ENCODE results near the gene USP49. TPM values are rescaled to one million over a fixed set of nuclear protein-coding genes. Genes with fewer than 3 reads are reported as not detected.

The USP49 gene
- total RNA-seq, 1 experiment from 2014 or later, result 6.9 TPM

DNA sequence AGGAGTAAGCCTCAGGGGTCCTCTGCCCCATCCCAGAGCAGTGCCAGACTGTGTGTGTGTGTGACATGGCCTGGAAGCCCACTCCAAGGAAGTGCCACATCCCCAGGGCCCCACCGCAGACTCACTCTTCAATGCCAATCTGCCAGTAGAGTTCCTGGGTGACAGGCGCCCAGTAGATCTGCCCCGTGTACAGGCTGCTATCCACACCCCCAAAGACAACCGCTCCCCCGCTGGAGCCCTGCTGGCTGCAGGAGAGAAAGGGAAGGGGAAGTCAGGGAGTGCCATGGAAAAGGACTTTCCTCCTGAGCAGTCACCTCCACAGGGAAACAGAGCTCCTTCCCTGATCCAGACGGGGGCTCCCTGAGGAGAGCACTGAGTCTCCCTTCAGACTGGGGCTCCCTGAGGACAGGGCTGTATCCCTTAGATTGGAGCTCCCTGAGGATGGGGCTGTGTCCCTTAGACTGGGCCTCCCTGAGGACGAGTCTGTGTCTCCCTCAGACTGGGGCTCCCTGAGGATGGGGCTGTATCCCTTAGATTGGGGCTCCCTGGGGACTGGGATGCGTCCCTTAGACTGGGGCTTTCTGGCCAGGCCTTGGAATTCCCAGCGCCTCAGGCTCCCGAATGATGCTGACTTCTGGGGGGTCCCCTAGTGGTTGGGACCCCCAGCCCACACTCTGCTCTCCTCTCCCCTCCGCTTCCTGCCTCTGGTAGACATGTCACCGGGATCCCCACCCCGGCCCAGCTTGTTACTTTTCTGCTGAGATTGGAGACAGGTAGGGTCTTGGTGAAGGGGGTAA is 154.6 kb downstream of the USP49 start:
- H3K9ac ChIP-seq (ENCODE audit: low read length), result no peak overlapping the region
- intact Hi-C loops (cut with micrococcal nuclease), result no loop called here
- BruUV-seq (replicated peaks), result no TSS peak

More for the DNA sequence above, 154.6 kb downstream of the USP49 start:
- H3K27ac ChIP-seq (ENCODE audit: low read depth, low read length), result no peak overlapping the region
- peaks cover 10 to 27% of the 10 kb centered on the region in 2 experiments for H3K4me1 ChIP-seq (ENCODE audit: control insufficient read depth in 1 of 2, insufficient read depth in 2 of 2, low read length in 2 of 2)
- no peaks in the 10 kb centered on the region for H4K20me1 ChIP-seq (ENCODE audit: insufficient read depth)
- no peaks in the 10 kb centered on the region for H3K9me3 ChIP-seq (ENCODE audit: control insufficient read depth in 1 of 2, insufficient read depth in 1 of 2, low read depth in 1 of 2, low read length in 2 of 2)
- ChIA-PET POLR2A (no interaction called here), CTCF (no interaction called here), RAD21 (ENCODE audit: low non-redundant PET in 1 of 2, low total read pairs in 2 of 2, uncharacterized antibody in 2 of 2, unreplicated experiment in 2 of 2) (no interaction called here)
- DNase-seq (ENCODE audit: low read depth, low spot score) (no peak), ATAC-seq (no peak)
- no peak overlapping the region for H3K4me3 ChIP-seq (replicated peaks in 1 of 2; ENCODE audit: low read depth in 1 of 2, low read length in 2 of 2)
- no peak overlapping the region for H2AFZ ChIP-seq (ENCODE audit: low read depth, low read length, poor library complexity, severe bottlenecking)
- H3K4me2 ChIP-seq (ENCODE audit: low read length), result no peak overlapping the region
- no peaks in the 10 kb centered on the region for H3K79me2 ChIP-seq (ENCODE audit: insufficient read depth, low read length)
- no peaks in the 10 kb centered on the region for H3K9me2 ChIP-seq (ENCODE audit: insufficient read depth)
- no peaks in the 10 kb centered on the region for H3K36me3 ChIP-seq (ENCODE audit: control insufficient read depth in 1 of 2, insufficient read depth in 2 of 2, low read length in 2 of 2)
- TF ChIP-seq EZH2phosphoT487 (IDR thresholded peaks at IDR 0.05; ENCODE audit: borderline replicate concordance) (no peak), POLR2AphosphoS5 (IDR thresholded peaks at IDR 0.05; ENCODE audit: low read depth, low read length) (no peak), ZBTB33 (IDR thresholded peaks at IDR 0.05; ENCODE audit: extremely low read depth, insufficient replicate concordance, low read length) (no peak), ZFX (IDR thresholded peaks at IDR 0.05) (no peak), YY1 (IDR thresholded peaks at IDR 0.05; ENCODE audit: extremely low read depth, insufficient replicate concordance, low read depth, low read length) (no peak), POLR2A (IDR thresholded peaks at IDR 0.05; ENCODE audit: borderline replicate concordance, extremely low read depth, insufficient read depth, insufficient read length) (no peak)
- TF ChIP-seq, protein P1, sequence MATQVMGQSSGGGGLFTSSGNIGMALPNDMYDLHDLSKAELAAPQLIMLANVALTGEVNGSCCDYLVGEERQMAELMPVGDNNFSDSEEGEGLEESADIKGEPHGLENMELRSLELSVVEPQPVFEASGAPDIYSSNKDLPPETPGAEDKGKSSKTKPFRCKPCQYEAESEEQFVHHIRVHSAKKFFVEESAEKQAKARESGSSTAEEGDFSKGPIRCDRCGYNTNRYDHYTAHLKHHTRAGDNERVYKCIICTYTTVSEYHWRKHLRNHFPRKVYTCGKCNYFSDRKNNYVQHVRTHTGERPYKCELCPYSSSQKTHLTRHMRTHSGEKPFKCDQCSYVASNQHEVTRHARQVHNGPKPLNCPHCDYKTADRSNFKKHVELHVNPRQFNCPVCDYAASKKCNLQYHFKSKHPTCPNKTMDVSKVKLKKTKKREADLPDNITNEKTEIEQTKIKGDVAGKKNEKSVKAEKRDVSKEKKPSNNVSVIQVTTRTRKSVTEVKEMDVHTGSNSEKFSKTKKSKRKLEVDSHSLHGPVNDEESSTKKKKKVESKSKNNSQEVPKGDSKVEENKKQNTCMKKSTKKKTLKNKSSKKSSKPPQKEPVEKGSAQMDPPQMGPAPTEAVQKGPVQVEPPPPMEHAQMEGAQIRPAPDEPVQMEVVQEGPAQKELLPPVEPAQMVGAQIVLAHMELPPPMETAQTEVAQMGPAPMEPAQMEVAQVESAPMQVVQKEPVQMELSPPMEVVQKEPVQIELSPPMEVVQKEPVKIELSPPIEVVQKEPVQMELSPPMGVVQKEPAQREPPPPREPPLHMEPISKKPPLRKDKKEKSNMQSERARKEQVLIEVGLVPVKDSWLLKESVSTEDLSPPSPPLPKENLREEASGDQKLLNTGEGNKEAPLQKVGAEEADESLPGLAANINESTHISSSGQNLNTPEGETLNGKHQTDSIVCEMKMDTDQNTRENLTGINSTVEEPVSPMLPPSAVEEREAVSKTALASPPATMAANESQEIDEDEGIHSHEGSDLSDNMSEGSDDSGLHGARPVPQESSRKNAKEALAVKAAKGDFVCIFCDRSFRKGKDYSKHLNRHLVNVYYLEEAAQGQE (IDR thresholded peaks at IDR 0.05; ENCODE audit: low read depth), result no peak
- H3K27me3 ChIP-seq (ENCODE audit: insufficient read depth, low read length), result no peaks in the 10 kb centered on the region

Other genes with a start within 250 kb of the USP49 start
- gene TFEB, start 159.8 kb downstream of the USP49 start, total RNA-seq (2021; ENCODE audit: unreplicated experiment), result 4.8 TPM
- 1.2 TPM for gene PGC, start 148.0 kb downstream of the USP49 start, total RNA-seq (2021; ENCODE audit: unreplicated experiment)
- gene FRS3, start 115.5 kb downstream of the USP49 start, total RNA-seq (2021; ENCODE audit: unreplicated experiment), result 5.9 TPM
- 2.9 TPM for gene PRICKLE4, start 114.6 kb downstream of the USP49 start, total RNA-seq (2021; ENCODE audit: unreplicated experiment)
- gene TOMM6, start 107.7 kb downstream of the USP49 start, total RNA-seq (2021; ENCODE audit: unreplicated experiment), result 292 TPM
- gene MED20, start 25.8 kb upstream of the USP49 start, total RNA-seq (2021; ENCODE audit: unreplicated experiment), result 26.4 TPM
- gene BYSL, start 26.1 kb upstream of the USP49 start, total RNA-seq (2021; ENCODE audit: unreplicated experiment), result 55.7 TPM
- 26.6 TPM for gene CCND3, start 46.4 kb upstream of the USP49 start, total RNA-seq (2021; ENCODE audit: unreplicated experiment)
- 29.5 TPM for gene TAF8, start 155.1 kb upstream of the USP49 start, total RNA-seq (2021; ENCODE audit: unreplicated experiment)
- 18.9 TPM for gene C6orf132, start 247.2 kb upstream of the USP49 start, total RNA-seq (2021; ENCODE audit: unreplicated experiment)

Measured in HCT116 (cell line).